ENCODE results near the gene TMEM229B.

The TMEM229B gene

GRCh38 chr14:67529947-67530935 lies 41.7 kb upstream of the TMEM229B start:
- no peak for DNase-seq (ENCODE audit: extremely low read depth, low read depth)
- no peak for TF ChIP-seq CTCF (IDR thresholded peaks at IDR 0.05; ENCODE audit: low read depth, low read length, missing control alignments)
- H3K4me3 ChIP-seq (replicated peaks; ENCODE audit: low read depth, low read length) = no peak overlapping the region

GRCh38 chr14:67528276-67528675 lies 39.8 kb upstream of the TMEM229B start:
- DNase-seq (ENCODE audit: extremely low read depth, low read depth) = no peak
- no peak overlapping the region for H3K4me3 ChIP-seq (replicated peaks; ENCODE audit: low read depth, low read length)
- TF ChIP-seq CTCF (IDR thresholded peaks at IDR 0.05; ENCODE audit: low read depth, low read length, missing control alignments) = no peak

GRCh38 chr14:67527756-67528155 lies 39.2 kb upstream of the TMEM229B start:
- no peak for TF ChIP-seq CTCF (IDR thresholded peaks at IDR 0.05; ENCODE audit: low read depth, low read length, missing control alignments)
- DNase-seq (ENCODE audit: extremely low read depth, low read depth) = no peak
- H3K4me3 ChIP-seq (replicated peaks; ENCODE audit: low read depth, low read length) = no peak overlapping the region

- H3K4me3 ChIP-seq (replicated peaks; ENCODE audit: low read depth, low read length) = no peak overlapping the region
- DNase-seq (ENCODE audit: extremely low read depth, low read depth) = peak; percentile 5
- peak; percentile 82 for TF ChIP-seq CTCF (IDR thresholded peaks at IDR 0.05; ENCODE audit: low read depth, low read length, missing control alignments)
Observed at GRCh38 chr14:67526676-67527459, 38.3 kb upstream of the TMEM229B start.

GRCh38 chr14:67526181-67526580 lies 37.7 kb upstream of the TMEM229B start:
- H3K4me3 ChIP-seq (replicated peaks; ENCODE audit: low read depth, low read length) = no peak overlapping the region
- DNase-seq (ENCODE audit: extremely low read depth, low read depth) = no peak
- TF ChIP-seq CTCF (IDR thresholded peaks at IDR 0.05; ENCODE audit: low read depth, low read length, missing control alignments) = no peak

- no peak for DNase-seq (ENCODE audit: extremely low read depth, low read depth)
- TF ChIP-seq CTCF (IDR thresholded peaks at IDR 0.05; ENCODE audit: low read depth, low read length, missing control alignments) = no peak
Observed at GRCh38 chr14:67525389-67525788, 36.9 kb upstream of the TMEM229B start.

More at GRCh38 chr14:67525389-67525788, 36.9 kb upstream of the TMEM229B start:
- H3K4me3 ChIP-seq (replicated peaks; ENCODE audit: low read depth, low read length) = no peak overlapping the region

Measured in HFF-Myc (cell line).